ENCODE measurements around the gene HBEGF.

Gene HBEGF

GRCh38 chr5:140360681-140361479 lies 14.5 kb upstream of the HBEGF start:
- no peak for TF ChIP-seq POLR2AphosphoS5 (IDR thresholded peaks at IDR 0.05; ENCODE audit: low read depth, low read length)
- no peak for TF ChIP-seq SIN3A (IDR thresholded peaks at IDR 0.05; ENCODE audit: borderline replicate concordance, insufficient read depth, low read length)
- no peak for TF ChIP-seq TAF1 (IDR thresholded peaks at IDR 0.05; ENCODE audit: borderline replicate concordance, insufficient read depth, low read length)
- no peak for TF ChIP-seq REST (IDR thresholded peaks at IDR 0.05; ENCODE audit: insufficient read depth in 1 of 2, low read depth in 2 of 2, low read length in 2 of 2)
- TF ChIP-seq FOXP2 (optimal IDR thresholded peaks at IDR 0.05; ENCODE audit: borderline replicate concordance, extremely low read depth, extremely low read length, insufficient read depth) = no peak

GRCh38 chr5:140360101-140360500 lies 13.7 kb upstream of the HBEGF start, which contains the start of gene SLC4A9:
Gene SLC4A9, plus strand, starts transcription at chr5:140360194. Its CDS starts 43 bp downstream, at chr5:140360237.
- TF ChIP-seq SIN3A (IDR thresholded peaks at IDR 0.05; ENCODE audit: borderline replicate concordance, insufficient read depth, low read length) (no peak), FOXP2 (optimal IDR thresholded peaks at IDR 0.05; ENCODE audit: borderline replicate concordance, extremely low read depth, extremely low read length, insufficient read depth) (no peak), TAF1 (IDR thresholded peaks at IDR 0.05; ENCODE audit: borderline replicate concordance, insufficient read depth, low read length) (no peak), POLR2AphosphoS5 (IDR thresholded peaks at IDR 0.05; ENCODE audit: low read depth, low read length) (no peak), REST (IDR thresholded peaks at IDR 0.05; ENCODE audit: insufficient read depth in 1 of 2, low read depth in 2 of 2, low read length in 2 of 2) (no peak)

- no peak for TF ChIP-seq REST (IDR thresholded peaks at IDR 0.05; ENCODE audit: insufficient read depth in 1 of 2, low read depth in 2 of 2, low read length in 2 of 2)
- no peak for TF ChIP-seq FOXP2 (optimal IDR thresholded peaks at IDR 0.05; ENCODE audit: borderline replicate concordance, extremely low read depth, extremely low read length, insufficient read depth)
- no peak for TF ChIP-seq POLR2AphosphoS5 (IDR thresholded peaks at IDR 0.05; ENCODE audit: low read depth, low read length)
- TF ChIP-seq TAF1 (IDR thresholded peaks at IDR 0.05; ENCODE audit: borderline replicate concordance, insufficient read depth, low read length) = no peak
- TF ChIP-seq SIN3A (IDR thresholded peaks at IDR 0.05; ENCODE audit: borderline replicate concordance, insufficient read depth, low read length) = no peak
Measured at GRCh38 chr5:140358738-140359310, 12.4 kb upstream of the HBEGF start.

- TF ChIP-seq POLR2AphosphoS5 (IDR thresholded peaks at IDR 0.05; ENCODE audit: low read depth, low read length) (no peak), FOXP2 (optimal IDR thresholded peaks at IDR 0.05; ENCODE audit: borderline replicate concordance, extremely low read depth, extremely low read length, insufficient read depth) (peak; percentile 16)
Measured at GRCh38 chr5:140357726-140358093, 11.3 kb upstream of the HBEGF start.

- TF ChIP-seq FOXP2 (optimal IDR thresholded peaks at IDR 0.05; ENCODE audit: borderline replicate concordance, extremely low read depth, extremely low read length, insufficient read depth) (no peak), TAF1 (IDR thresholded peaks at IDR 0.05; ENCODE audit: borderline replicate concordance, insufficient read depth, low read length) (no peak), REST (IDR thresholded peaks at IDR 0.05; ENCODE audit: insufficient read depth in 1 of 2, low read depth in 2 of 2, low read length in 2 of 2) (no peak), POLR2AphosphoS5 (IDR thresholded peaks at IDR 0.05; ENCODE audit: low read depth, low read length) (no peak), SIN3A (IDR thresholded peaks at IDR 0.05; ENCODE audit: borderline replicate concordance, insufficient read depth, low read length) (no peak)
Measured at GRCh38 chr5:140356853-140357725, 10.7 kb upstream of the HBEGF start.

All from PFSK-1 (cell line).